SU-DHL-6 (cell line): ENCODE data around the gene AMH.
"Not testable (repeated sequence)": the region's sequence is repeated elsewhere in the genome, so short reads cannot be mapped to it uniquely, and the experiment has no call there.

Experiments
- H2AFZ ChIP-seq: fragments of 200-600 bp; sonication (generic); 2 replicates; pipeline ENCODE4 v1.6.1; 2014; ENCODE audit warnings: low read depth, mild to moderate bottlenecking, moderate library complexity, mixed read lengths, antibody characterized with exemption, low read length; ENCODE audit not compliant: severe bottlenecking
- H3F3A ChIP-seq: fragments of 200-600 bp; shearing (Covaris generic); 2 replicates; pipeline ENCODE4 v1.6.0; 2016; ENCODE audit warnings: antibody characterized with exemption, mild to moderate bottlenecking; ENCODE audit not compliant: insufficient read depth
- H3K27ac ChIP-seq: fragments of 200-600 bp; sonication (generic); 2 replicates; pipeline ENCODE4 v1.5.1; 2016; ENCODE audit warnings: low read depth, mild to moderate bottlenecking, low read length, moderate library complexity, mixed read lengths
- H3K27me3 ChIP-seq: fragments of 200-600 bp; sonication (generic), shearing (Covaris generic); 2 replicates; pipeline ENCODE4 v1.6.0; 2014; ENCODE audit warnings: mild to moderate bottlenecking, low read length
- H3K36me3 ChIP-seq: fragments of 200-600 bp; sonication (generic); 2 replicates; pipeline ENCODE4 v1.6.1; 2014; ENCODE audit warnings: mild to moderate bottlenecking, low read length, mixed read lengths
- H3K4me2 ChIP-seq: fragments of 300-600, 200-600 bp; shearing (Covaris generic), sonication (generic); 2 replicates; pipeline ENCODE4 v1.6.0; 2014; ENCODE audit warnings: low read length, low read depth, mild to moderate bottlenecking; ENCODE audit not compliant: poor library complexity, severe bottlenecking
- H3K4me3 ChIP-seq: fragments of 200-600 bp; sonication (generic); 2 replicates; pipeline ENCODE4 v1.5.1; 2014; ENCODE audit warnings: antibody characterized with exemption, low read length, mild to moderate bottlenecking, mixed read lengths; ENCODE audit not compliant: insufficient read depth, poor library complexity, severe bottlenecking
- H3K79me2 ChIP-seq: fragments of 200-600 bp; sonication (generic); 2 replicates; pipeline ENCODE4 v1.6.1; 2014; ENCODE audit warnings: mild to moderate bottlenecking, low read length, moderate library complexity; ENCODE audit not compliant: insufficient read depth
- H3K9ac ChIP-seq: fragments of 200-600 bp; sonication (generic); 2 replicates; pipeline ENCODE4 v1.7.0; 2014; ENCODE audit warnings: mild to moderate bottlenecking, low read length
- H3K9me2 ChIP-seq: fragments of 200-600 bp; sonication (generic); replicated peaks from 2 replicates; pipeline ENCODE4 v1.6.1; 2014; ENCODE audit warnings: low read length; ENCODE audit not compliant: insufficient read depth
- H3K9me3 ChIP-seq: fragments of 200-600 bp; sonication (generic); 2 replicates; pipeline ENCODE4 v1.6.1; 2014; ENCODE audit warnings: low read length, mixed read lengths; ENCODE audit not compliant: insufficient read depth
- H4K20me1 ChIP-seq: fragments of 200-600 bp; sonication (generic); 2 replicates; pipeline ENCODE4 v1.6.1; 2014; ENCODE audit warnings: low read depth, mild to moderate bottlenecking, antibody characterized with exemption, low read length, moderate library complexity, mixed read lengths
- EZH2phosphoT487 ChIP-seq: fragments of 200-600 bp; sonication (generic), shearing (Covaris generic); conservative IDR thresholded peaks from 2 replicates; pipeline ENCODE4 v1.6.1; 2018; ENCODE audit warnings: mild to moderate bottlenecking, antibody characterized with exemption, low read length, moderate library complexity, mixed read lengths
- TF ChIP-seq, protein P1 (sequence below): fragments of 200-600 bp; sonication (generic); IDR thresholded peaks from one replicate; pipeline ENCODE4 v1.5.1; 2017; ENCODE audit warnings: antibody characterized with exemption, mild to moderate bottlenecking, low read length, moderate library complexity; ENCODE audit not compliant: insufficient read depth, poor library complexity, severe bottlenecking

Gene AMH

DNA sequence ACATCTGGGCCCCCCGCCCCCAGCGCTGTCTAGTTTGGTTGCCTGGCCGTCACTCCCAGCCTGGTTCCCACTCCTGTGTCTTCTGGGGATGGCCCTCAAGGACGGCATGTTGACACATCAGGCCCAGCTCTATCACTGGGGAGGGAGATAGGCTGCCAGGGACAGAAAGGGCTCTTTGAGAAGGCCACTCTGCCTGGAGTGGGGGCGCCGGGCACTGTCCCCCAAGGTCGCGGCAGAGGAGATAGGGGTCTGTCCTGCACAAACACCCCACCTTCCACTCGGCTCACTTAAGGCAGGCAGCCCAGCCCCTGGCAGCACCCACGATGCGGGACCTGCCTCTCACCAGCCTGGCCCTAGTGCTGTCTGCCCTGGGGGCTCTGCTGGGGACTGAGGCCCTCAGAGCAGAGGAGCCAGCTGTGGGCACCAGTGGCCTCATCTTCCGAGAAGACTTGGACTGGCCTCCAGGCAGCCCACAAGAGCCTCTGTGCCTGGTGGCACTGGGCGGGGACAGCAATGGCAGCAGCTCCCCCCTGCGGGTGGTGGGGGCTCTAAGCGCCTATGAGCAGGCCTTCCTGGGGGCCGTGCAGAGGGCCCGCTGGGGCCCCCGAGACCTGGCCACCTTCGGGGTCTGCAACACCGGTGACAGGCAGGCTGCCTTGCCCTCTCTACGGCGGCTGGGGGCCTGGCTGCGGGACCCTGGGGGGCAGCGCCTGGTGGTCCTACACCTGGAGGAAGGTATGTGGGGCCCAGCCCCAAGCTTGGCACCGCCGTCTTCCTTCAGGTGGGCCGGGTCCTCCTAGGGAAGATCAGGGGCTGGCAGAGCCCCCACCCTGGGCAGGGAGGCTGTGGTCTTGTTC is at the start of gene AMH:
Gene AMH, plus strand, starts transcription at position 314 of the 857 bp plus-strand sequence. Its CDS starts 10 bp downstream, at position 324.
- Histone ChIP-seq H4K20me1 (no peaks in the 10 kb centered on the region), H3K27ac (no peak within 1 kb of the TSS), H3F3A (0 out of 2 replicates have a peak, but pooled peaks cover 18% of the 10 kb centered on the region), H3K4me2 (no peak within 1 kb of the TSS), H3K36me3 (no peaks in the 10 kb centered on the region), H3K9ac (no peak within 1 kb of the TSS), H3K27me3 (no peaks in the 10 kb centered on the region), H2AFZ (no peak within 1 kb of the TSS), H3K9me3 (no peaks in the 10 kb centered on the region), H3K9me2 (no peaks in the 10 kb centered on the region), H3K4me3 (no peak within 1 kb of the TSS), H3K79me2 (no peaks in the 10 kb centered on the region)
- TF ChIP-seq EZH2phosphoT487, result no peak
- TF ChIP-seq, protein P1, sequence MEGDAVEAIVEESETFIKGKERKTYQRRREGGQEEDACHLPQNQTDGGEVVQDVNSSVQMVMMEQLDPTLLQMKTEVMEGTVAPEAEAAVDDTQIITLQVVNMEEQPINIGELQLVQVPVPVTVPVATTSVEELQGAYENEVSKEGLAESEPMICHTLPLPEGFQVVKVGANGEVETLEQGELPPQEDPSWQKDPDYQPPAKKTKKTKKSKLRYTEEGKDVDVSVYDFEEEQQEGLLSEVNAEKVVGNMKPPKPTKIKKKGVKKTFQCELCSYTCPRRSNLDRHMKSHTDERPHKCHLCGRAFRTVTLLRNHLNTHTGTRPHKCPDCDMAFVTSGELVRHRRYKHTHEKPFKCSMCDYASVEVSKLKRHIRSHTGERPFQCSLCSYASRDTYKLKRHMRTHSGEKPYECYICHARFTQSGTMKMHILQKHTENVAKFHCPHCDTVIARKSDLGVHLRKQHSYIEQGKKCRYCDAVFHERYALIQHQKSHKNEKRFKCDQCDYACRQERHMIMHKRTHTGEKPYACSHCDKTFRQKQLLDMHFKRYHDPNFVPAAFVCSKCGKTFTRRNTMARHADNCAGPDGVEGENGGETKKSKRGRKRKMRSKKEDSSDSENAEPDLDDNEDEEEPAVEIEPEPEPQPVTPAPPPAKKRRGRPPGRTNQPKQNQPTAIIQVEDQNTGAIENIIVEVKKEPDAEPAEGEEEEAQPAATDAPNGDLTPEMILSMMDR, result no peak

DNA sequence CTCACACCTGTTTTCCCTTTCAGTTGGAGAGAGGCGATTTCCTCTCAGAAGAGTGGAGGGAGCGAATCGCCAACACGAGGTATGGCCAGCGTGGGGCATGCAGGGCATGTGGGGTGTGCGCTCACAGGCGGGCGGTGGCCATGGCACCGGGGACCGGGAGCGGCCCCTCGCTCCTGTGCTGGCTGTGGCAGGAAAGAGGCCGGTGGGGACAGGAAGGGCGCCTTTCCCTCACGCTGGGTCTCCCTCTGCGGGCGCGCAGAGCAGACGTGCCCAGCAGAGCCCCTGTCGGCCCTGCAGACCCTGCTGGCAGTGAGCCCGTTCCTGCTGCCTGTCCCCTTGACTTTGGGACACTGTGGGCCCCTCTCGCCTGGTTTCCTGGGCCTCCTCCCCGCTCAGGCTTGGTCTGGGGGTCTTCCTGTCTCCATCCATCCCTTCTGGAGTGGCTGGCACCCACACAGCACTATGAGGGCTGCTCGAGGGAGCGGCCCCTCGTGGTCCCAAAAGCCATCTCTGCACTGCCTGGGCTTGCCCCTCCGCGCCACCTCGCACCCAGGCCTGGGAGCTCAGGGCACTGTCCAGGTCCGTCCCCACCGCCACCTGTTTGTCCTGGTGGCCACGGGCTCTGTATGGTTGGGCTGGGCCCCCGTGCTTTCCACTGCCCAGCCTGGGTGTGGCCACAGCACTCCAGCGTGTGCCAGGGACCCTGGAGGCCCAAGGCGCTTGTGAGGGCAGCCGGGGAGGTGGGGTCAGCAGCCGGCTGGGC is 49.1 kb upstream of the AMH start:
- peaks cover 20% of the 10 kb centered on the region; the same call in 1 of the 2 replicates for H3K79me2 ChIP-seq

DNA sequence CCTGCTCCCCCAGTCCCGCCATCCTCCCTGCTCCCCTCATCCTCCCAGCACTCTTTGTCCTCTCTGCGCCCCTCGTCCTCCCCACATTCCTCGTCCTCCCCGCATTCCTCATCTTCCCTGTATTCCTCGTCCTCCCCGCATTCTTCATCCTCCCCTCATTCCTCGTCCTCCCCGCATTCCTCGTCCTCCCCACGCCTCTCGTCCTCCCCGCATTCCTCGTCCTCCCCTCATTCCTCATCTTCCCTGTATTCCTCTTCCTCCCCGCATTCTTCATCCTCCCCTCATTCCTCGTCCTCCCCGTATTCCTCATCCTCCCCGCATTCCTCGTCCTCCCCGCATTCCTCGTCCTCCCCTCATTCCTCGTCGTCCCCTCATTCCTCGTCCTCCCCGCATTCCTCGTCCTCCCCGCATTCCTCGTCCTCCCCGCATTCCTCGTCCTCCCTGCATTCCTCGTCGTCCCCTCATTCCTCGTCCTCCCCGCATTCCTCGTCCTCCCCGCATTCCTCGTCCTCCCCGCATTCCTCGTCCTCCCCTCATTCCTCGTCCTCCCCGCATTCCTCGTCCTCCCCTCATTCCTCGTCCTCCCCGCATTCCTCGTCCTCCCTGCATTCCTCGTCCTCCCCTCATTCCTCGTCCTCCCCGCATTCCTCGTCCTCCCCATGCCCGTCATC is 48.4 kb upstream of the AMH start:
- H3K4me3 ChIP-seq, H3K36me3 ChIP-seq: not testable (repeated sequence)
- peaks cover 14% of the 10 kb centered on the region; the same call in 1 of the 2 replicates for H3K79me2 ChIP-seq

More for the DNA sequence above, 49.1 kb upstream of the AMH start:
- H3K9me3 ChIP-seq, result no peaks in the 10 kb centered on the region
- no peaks in the 10 kb centered on the region for H3K9me2 ChIP-seq
- no peak overlapping the region for H3K9ac ChIP-seq
- H3K27me3 ChIP-seq, result no peaks in the 10 kb centered on the region
- H4K20me1 ChIP-seq, result no peaks in the 10 kb centered on the region
- H3K36me3 ChIP-seq, result no peaks in the 10 kb centered on the region
- H3K4me3 ChIP-seq, result no peak overlapping the region
- no peak for TF ChIP-seq EZH2phosphoT487
- TF ChIP-seq, protein P1, result no peak
- H3K27ac ChIP-seq, result no peak overlapping the region
- no peaks in the 10 kb centered on the region for H3F3A ChIP-seq
- no peak overlapping the region for H2AFZ ChIP-seq
- H3K4me2 ChIP-seq, result no peak overlapping the region

More for the DNA sequence above, 48.4 kb upstream of the AMH start:
- not testable (repeated sequence) for H3K4me2 ChIP-seq, H4K20me1 ChIP-seq, H3K27ac ChIP-seq, H3K9me2 ChIP-seq, H2AFZ ChIP-seq, H3K9me3 ChIP-seq, H3K9ac ChIP-seq, H3F3A ChIP-seq, H3K27me3 ChIP-seq
